GOT3 (cell line): ENCODE results near the gene HOXD10.

Source experiments
- DNase-seq: peaks from one replicate; lab custom pipeline; 2025; ENCODE audit warnings: mixed read lengths; lab: John Stamatoyannopoulos, UW

The HOXD10 gene

GRCh38 chr2:176082824-176083751 lies 33.5 kb upstream of the HOXD10 start:
- DNase-seq = no peak

GRCh38 chr2:176083796-176084261 lies 32.7 kb upstream of the HOXD10 start, which contains the start of gene EVX2:
EVX2 (minus strand) TSS chr2:176083962; CDS start chr2:176083776, 186 bp downstream.
- DNase-seq = no peak

GRCh38 chr2:176084611-176085119 lies 31.9 kb upstream of the HOXD10 start:
- no peak for DNase-seq

- DNase-seq = no peak
Measured at GRCh38 chr2:176085120-176085788, 31.3 kb upstream of the HOXD10 start.

DNA sequence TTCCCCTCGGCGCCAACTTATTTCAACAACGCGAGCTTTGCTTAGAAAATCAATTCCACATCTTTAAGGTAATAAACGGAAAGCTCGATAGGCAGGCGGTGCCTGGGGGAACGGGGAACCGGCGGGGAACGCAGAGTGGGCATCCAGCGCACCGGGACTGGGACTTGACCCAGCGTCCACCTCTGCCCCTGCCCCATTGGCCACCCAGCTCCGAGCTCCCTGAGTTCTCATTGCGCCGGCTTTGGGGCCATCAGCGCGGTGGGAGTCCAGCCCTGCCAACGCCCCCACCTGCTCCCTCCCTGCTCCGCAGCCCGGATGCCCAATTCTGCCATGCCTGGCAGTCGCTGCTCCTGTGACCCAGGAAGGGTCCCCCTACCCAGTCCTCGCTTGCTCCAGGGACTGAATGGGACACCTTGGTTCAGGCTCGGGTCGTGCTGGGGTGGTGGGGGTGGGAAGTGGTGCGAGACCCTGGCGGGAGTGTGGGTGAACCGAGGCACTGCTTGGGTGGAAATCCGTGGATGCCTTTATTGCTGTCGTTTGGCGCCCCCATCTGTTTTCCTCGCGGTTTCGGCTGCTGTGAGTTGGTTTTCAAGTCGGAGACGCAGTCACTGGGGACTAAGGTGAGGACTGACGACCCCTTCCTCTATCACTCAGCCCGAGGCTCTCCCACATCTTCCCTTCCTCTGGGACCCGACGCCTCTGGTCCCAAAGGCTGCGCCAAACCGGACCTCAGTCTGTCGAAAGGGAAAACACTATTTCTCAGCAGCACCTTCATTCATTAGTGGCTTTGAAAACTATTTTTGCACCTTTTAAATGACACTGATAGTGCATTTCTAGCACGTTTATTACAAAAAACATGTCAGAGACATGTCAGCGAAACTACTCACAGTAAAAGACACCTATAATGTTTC lies 30.5 kb upstream of the HOXD10 start:
- no peak for DNase-seq

GRCh38 chr2:176087330-176088047 lies 29.1 kb upstream of the HOXD10 start:
- no peak for DNase-seq

- no peak for DNase-seq
Measured at GRCh38 chr2:176088048-176088936, 28.3 kb upstream of the HOXD10 start.

- DNase-seq = no peak
Measured at GRCh38 chr2:176088937-176089842, 27.4 kb upstream of the HOXD10 start.

DNA sequence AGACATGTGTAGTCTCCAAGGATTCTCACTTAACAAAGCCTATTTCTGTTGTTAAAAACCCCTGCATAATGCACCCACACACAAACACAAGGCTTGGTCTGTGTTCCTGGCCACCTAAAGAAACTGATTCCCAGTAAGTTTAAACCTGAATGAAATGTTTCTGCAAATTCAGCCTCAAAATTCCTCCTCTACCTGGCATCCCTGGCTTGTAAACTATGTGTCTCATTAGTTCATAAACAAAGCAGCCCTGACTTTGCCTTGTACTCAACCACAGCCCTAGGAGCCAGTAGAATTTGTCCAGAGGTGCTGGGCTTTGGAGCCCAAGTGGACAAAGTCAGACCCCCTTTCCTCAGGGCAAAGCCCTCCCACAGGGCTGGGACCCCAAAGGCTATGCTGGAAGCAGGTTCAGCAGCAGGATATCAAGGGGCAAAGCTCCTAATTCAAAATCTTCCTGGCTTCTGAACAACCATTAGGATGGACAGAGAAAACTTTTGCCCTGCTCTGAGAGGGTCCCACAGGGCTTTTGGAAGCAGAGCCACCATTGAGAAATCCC lies 26.7 kb upstream of the HOXD10 start:
- DNase-seq = no peak

DNA sequence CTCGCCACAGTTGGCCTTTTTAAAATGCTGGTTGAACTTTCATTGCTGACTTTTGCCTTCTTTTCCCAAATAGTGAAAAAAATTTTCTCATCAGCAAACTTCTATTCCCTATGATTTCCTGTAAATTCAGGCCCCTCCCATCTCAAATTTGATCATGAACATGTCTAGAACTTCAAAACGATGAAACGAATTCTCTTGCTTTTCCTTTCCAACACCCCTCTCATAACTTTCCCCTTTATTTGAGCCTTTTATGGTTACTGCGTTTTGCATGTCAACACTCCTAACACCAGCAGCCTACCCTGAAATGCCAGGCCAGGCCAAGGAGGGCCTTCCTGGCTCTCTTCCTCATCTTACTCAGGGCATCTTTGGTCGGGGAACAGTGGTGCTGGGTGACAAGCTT lies 25.7 kb upstream of the HOXD10 start:
- no peak for DNase-seq

- DNase-seq = no peak
Measured at GRCh38 chr2:176091329-176092258, 25.0 kb upstream of the HOXD10 start.

DNA sequence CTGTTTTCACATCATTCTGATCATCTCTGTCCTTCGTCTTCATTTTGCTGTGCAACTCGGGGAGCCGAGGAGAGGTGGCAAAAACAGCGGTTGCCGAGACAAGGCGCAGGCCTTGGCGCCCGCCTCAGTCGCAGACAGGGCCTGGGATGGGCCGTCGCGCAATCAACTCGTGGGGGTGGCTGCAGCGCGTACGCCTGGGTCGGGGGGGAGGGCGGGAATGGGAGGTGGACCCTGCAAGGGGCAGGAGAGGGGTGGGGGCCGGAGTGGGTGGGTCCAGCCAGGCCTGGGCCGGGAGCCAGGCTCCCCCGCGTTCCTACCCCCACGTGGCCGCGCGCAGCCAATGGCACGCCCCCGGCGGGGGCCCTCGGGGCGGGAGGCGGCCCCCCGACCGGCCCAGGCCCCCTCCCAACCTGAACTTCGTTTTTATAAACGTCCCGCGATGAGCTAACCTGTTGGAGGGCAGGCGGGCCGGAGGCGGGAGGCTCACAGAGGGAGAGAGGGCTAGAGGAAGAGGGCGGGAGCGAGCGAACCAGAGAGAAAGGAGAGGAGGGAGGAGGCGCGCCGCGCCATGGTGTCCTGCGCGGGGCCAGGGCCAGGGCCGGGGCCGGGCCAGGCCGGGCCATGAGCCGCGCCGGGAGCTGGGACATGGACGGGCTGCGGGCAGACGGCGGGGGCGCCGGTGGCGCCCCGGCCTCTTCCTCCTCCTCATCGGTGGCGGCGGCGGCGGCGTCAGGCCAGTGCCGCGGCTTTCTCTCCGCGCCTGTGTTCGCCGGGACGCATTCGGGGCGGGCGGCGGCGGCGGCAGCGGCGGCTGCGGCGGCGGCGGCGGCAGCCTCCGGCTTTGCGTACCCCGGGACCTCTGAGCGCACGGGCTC lies 24.1 kb upstream of the HOXD10 start, which contains the start of gene HOXD13:
Gene HOXD13, plus strand, starts transcription at position 452 of the 875 bp plus-strand sequence. Its CDS starts 170 bp downstream, at position 622.
- DNase-seq = no peak

DNA sequence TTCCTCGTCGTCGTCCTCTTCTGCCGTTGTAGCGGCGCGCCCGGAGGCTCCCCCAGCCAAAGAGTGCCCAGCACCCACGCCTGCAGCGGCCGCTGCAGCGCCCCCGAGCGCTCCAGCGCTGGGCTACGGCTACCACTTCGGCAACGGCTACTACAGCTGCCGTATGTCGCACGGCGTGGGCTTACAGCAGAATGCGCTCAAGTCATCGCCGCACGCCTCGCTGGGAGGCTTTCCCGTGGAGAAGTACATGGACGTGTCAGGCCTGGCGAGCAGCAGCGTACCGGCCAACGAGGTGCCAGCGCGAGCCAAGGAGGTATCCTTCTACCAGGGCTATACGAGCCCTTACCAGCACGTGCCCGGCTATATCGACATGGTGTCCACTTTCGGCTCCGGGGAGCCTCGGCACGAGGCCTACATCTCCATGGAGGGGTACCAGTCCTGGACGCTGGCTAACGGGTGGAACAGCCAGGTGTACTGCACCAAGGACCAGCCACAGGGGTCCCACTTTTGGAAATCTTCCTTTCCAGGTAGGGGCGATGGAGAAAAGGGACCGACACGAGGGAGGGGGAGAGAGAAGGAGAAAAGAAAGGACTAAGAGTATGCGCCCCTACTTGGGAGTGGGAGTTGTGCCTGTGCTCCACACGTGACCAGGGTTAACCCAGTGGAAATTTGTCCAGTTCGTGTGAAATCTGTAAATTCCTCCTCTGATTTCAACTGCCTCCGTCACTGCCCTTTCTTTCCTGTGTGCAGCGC lies 23.3 kb upstream of the HOXD10 start:
- no peak for DNase-seq

- DNase-seq = no peak
Measured at GRCh38 chr2:176093898-176094249, 22.7 kb upstream of the HOXD10 start.

DNA sequence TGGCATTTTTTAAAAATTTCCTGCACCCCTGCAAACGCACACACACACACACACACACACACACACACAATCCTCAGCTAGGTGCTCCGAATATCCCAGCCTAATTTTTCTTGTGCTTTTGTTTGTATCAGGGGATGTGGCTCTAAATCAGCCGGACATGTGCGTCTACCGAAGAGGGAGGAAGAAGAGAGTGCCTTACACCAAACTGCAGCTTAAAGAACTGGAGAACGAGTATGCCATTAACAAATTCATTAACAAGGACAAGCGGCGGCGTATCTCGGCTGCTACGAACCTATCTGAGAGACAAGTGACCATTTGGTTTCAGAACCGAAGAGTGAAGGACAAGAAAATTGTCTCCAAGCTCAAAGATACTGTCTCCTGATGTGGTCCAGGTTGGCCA lies 22.2 kb upstream of the HOXD10 start:
- DNase-seq = no peak

DNA sequence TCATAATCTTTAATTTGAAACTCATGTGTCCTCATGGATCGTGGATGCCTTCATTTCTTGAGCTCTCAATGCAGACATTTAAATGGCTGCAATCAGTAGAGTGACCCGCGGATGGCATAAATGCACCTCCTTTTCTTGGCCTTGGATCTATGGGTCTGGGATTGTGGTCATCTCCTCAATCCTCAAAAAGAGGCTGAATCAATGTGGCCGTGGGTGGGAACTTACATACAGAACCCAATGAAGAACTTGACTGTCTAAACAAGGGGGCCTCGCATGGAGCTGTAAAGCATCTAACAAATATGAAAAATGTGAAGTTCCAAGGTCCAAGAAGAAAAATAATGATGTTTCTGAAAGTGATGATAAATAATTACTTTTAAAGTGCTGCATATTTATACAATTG lies 21.2 kb upstream of the HOXD10 start:
- no peak for DNase-seq
